Activated naive CD8-positive, alpha-beta T cell treated with anti-CD3 and anti-CD28 coated beads, Interleukin-2, amount 10 ng/mL, durations not matched to agents 7 days and 5 days (primary cell): ENCODE results near the gene CLASP2. TPM values are rescaled to one million over a fixed set of nuclear protein-coding genes. Genes with fewer than 3 reads are reported as not detected.
A peak's percentile ranks its signal among the peaks of the same experiment; 100 is the strongest.
"Not testable (repeated sequence)": the region's sequence is repeated elsewhere in the genome, so short reads cannot be mapped to it uniquely, and the experiment has no call there.

Experiments used
- ATAC-seq: fragments of 150-1000 bp; cut with Tn5 transposase; one replicate; pipeline ENCODE4 v1.10.0; 2021; ENCODE audit warnings: low read depth, moderate library complexity
- POLR2A ChIA-PET: fragments of 350-600 bp; sonication (Branson Sonifier 250); formaldehyde crosslinking; loops from one replicate; lab custom pipeline; 2021; ENCODE audit warnings: antibody characterized with exemption; lab: Charles Lee
- DNase-seq: peaks from one replicate; pipeline ENCODE4 v3.0.0; 2021
- H3K27ac Mint-ChIP-seq: one replicate; pipeline ENCODE4 v1.8.0; 2022; ENCODE audit warnings: mild to moderate bottlenecking, mixed read lengths
- H3K27me3 Mint-ChIP-seq: one replicate; pipeline ENCODE4 v1.8.0; 2022; ENCODE audit warnings: mild to moderate bottlenecking, moderate library complexity, mixed read lengths
- H3K36me3 Mint-ChIP-seq: one replicate; pipeline ENCODE4 v1.8.0; 2021; ENCODE audit warnings: mild to moderate bottlenecking, mixed read lengths
- H3K4me1 Mint-ChIP-seq: one replicate; pipeline ENCODE4 v1.8.0; 2021; ENCODE audit warnings: mixed read lengths
- H3K4me3 Mint-ChIP-seq: one replicate; pipeline ENCODE4 v1.8.0; 2022; ENCODE audit warnings: mild to moderate bottlenecking, moderate library complexity, mixed read lengths
- H3K9me3 Mint-ChIP-seq: one replicate; pipeline ENCODE4 v1.8.0; 2021; ENCODE audit warnings: mixed read lengths
- total RNA-seq, 2 experiments: library from RNA; stranded (reverse); gene quantifications; one replicate each; pipeline ENCODE4 v1.2.3, GENCODE V29; 2021

CLASP2 gene
- total RNA-seq, result 10 to 100 TPM; 47.6 to 49.4 TPM

- H3K36me3 Mint-ChIP-seq, result peaks cover 4% of the 10 kb centered on the region
- peak within 1 kb of the TSS; percentile 88 for H3K4me3 Mint-ChIP-seq
- ATAC-seq, result peak; percentile 90
- POLR2A ChIA-PET, result interaction anchor here (1.2 to 1.8 kb wide), 2 partner anchors 58 to 277 kb away, joined by 3 to 7 read pairs; no protein-coding TSS in a partner anchor
- no peaks in the 10 kb centered on the region for H3K27me3 Mint-ChIP-seq
- peak within 1 kb of the TSS; percentile 90 for H3K27ac Mint-ChIP-seq
- DNase-seq, result peak; percentile 89
- no peaks in the 10 kb centered on the region for H3K9me3 Mint-ChIP-seq
- H3K4me1 Mint-ChIP-seq, result peaks cover 8% of the 10 kb centered on the region
These were observed at the start of gene CLASP2 for GRCh38 chr3:33717866-33718594. Gene CLASP2 (minus strand): TSS chr3:33718254. CDS start chr3:33718002, 252 bp downstream.

- H3K9me3 Mint-ChIP-seq, result peaks cover 15% of the 10 kb centered on the region
- POLR2A ChIA-PET, result interaction anchor here (0.5 kb wide), 1 partner anchor 211 kb away, joined by 3 read pairs; no protein-coding TSS in a partner anchor
- no peaks in the 10 kb centered on the region for H3K4me1 Mint-ChIP-seq
- peaks cover 5% of the 10 kb centered on the region for H3K27me3 Mint-ChIP-seq
- no peak for DNase-seq
- no peak for ATAC-seq
- H3K36me3 Mint-ChIP-seq, result no peaks in the 10 kb centered on the region
- no peak overlapping the region for H3K27ac Mint-ChIP-seq
- no peak overlapping the region for H3K4me3 Mint-ChIP-seq
These were observed 40.8 kb upstream of the CLASP2 start for GRCh38 chr3:33758864-33759263.

GRCh38 chr3:33758281-33758680, 40.2 kb upstream of the CLASP2 start:
- Mint-ChIP-seq H3K4me1 (no peaks in the 10 kb centered on the region), H3K27ac (no peak overlapping the region)
- POLR2A ChIA-PET, result no interaction called here

GRCh38 chr3:33754391-33754790, 36.3 kb upstream of the CLASP2 start:
- POLR2A ChIA-PET, H3K4me3 Mint-ChIP-seq, ATAC-seq, H3K36me3 Mint-ChIP-seq, H3K4me1 Mint-ChIP-seq, DNase-seq, H3K27ac Mint-ChIP-seq, H3K27me3 Mint-ChIP-seq: not testable (repeated sequence)
- H3K9me3 Mint-ChIP-seq, result peaks cover 15% of the 10 kb centered on the region

More at GRCh38 chr3:33758281-33758680, 40.2 kb upstream of the CLASP2 start:
- Mint-ChIP-seq H3K36me3 (no peaks in the 10 kb centered on the region), H3K4me3 (no peak overlapping the region), H3K9me3 (peaks cover 15% of the 10 kb centered on the region), H3K27me3 (peaks cover 5% of the 10 kb centered on the region)
- DNase-seq (no peak), ATAC-seq (no peak)

GRCh38 chr3:33751336-33751735, 33.3 kb upstream of the CLASP2 start:
- H3K9me3 Mint-ChIP-seq, result peaks cover 12% of the 10 kb centered on the region
- peaks cover 5% of the 10 kb centered on the region for H3K27me3 Mint-ChIP-seq
- ATAC-seq (no peak), DNase-seq (no peak)
- H3K4me1 Mint-ChIP-seq, result peaks cover 2% of the 10 kb centered on the region
- no peaks in the 10 kb centered on the region for H3K36me3 Mint-ChIP-seq
- H3K4me3 Mint-ChIP-seq, result no peak overlapping the region
- H3K27ac Mint-ChIP-seq, result no peak overlapping the region
- POLR2A ChIA-PET, result no interaction called here

- H3K36me3 Mint-ChIP-seq, result no peaks in the 10 kb centered on the region
- POLR2A ChIA-PET, result no interaction called here
- H3K27ac Mint-ChIP-seq, result no peak overlapping the region
- peaks cover 5% of the 10 kb centered on the region for H3K27me3 Mint-ChIP-seq
- no peak for ATAC-seq
- H3K4me1 Mint-ChIP-seq, result peaks cover 2% of the 10 kb centered on the region
- H3K4me3 Mint-ChIP-seq, result no peak overlapping the region
- H3K9me3 Mint-ChIP-seq, result peaks cover 10% of the 10 kb centered on the region
- DNase-seq, result no peak
These were observed 32.1 kb upstream of the CLASP2 start for GRCh38 chr3:33750211-33750548.

- Mint-ChIP-seq H3K4me3 (no peak overlapping the region), H3K9me3 (peaks cover 6% of the 10 kb centered on the region), H3K4me1 (peaks cover 2% of the 10 kb centered on the region), H3K27me3 (peaks cover 4% of the 10 kb centered on the region), H3K36me3 (no peaks in the 10 kb centered on the region), H3K27ac (no peak overlapping the region)
- POLR2A ChIA-PET, result no interaction called here
- ATAC-seq, result no peak
- no peak for DNase-seq
These were observed 31.6 kb upstream of the CLASP2 start for GRCh38 chr3:33749546-33750210.

- ATAC-seq (no peak), DNase-seq (no peak)
- Mint-ChIP-seq H3K4me1 (peaks cover 2% of the 10 kb centered on the region), H3K27me3 (peaks cover 8% of the 10 kb centered on the region), H3K4me3 (no peak overlapping the region), H3K36me3 (no peaks in the 10 kb centered on the region), H3K27ac (no peak overlapping the region), H3K9me3 (no peaks in the 10 kb centered on the region)
- POLR2A ChIA-PET, result no interaction called here
These were observed 28.5 kb upstream of the CLASP2 start for GRCh38 chr3:33746416-33747116.

GRCh38 chr3:33737146-33737545, 19.1 kb upstream of the CLASP2 start:
- Mint-ChIP-seq H3K4me1 (peaks cover 2% of the 10 kb centered on the region), H3K4me3 (no peak overlapping the region), H3K36me3 (peaks cover 3% of the 10 kb centered on the region), H3K9me3 (peaks cover 3% of the 10 kb centered on the region), H3K27me3 (peaks cover 23% of the 10 kb centered on the region), H3K27ac (no peak overlapping the region)
- ATAC-seq (no peak), DNase-seq (no peak)
- POLR2A ChIA-PET, result no interaction called here

- ATAC-seq (no peak), DNase-seq (no peak)
- no peak overlapping the region for H3K27ac Mint-ChIP-seq
- H3K27me3 Mint-ChIP-seq, result peaks cover 12% of the 10 kb centered on the region
- peaks cover 3% of the 10 kb centered on the region for H3K36me3 Mint-ChIP-seq
- H3K4me3 Mint-ChIP-seq, result no peak overlapping the region
- POLR2A ChIA-PET, result no interaction called here
- H3K9me3 Mint-ChIP-seq, result peaks cover 5% of the 10 kb centered on the region
- peaks cover 2% of the 10 kb centered on the region for H3K4me1 Mint-ChIP-seq
These were observed 14.3 kb upstream of the CLASP2 start for GRCh38 chr3:33732394-33732793.

- H3K4me3 Mint-ChIP-seq, result no peak overlapping the region
- peaks cover 3% of the 10 kb centered on the region for H3K36me3 Mint-ChIP-seq
- no peak overlapping the region for H3K27ac Mint-ChIP-seq
- POLR2A ChIA-PET, result no interaction called here
- ATAC-seq, result no peak
- H3K9me3 Mint-ChIP-seq, result peaks cover 5% of the 10 kb centered on the region
- H3K4me1 Mint-ChIP-seq, result no peaks in the 10 kb centered on the region
- H3K27me3 Mint-ChIP-seq, result peaks cover 4% of the 10 kb centered on the region
- no peak for DNase-seq
These were observed 11.9 kb upstream of the CLASP2 start for GRCh38 chr3:33729993-33730392.

- H3K27me3 Mint-ChIP-seq, result peaks cover 2% of the 10 kb centered on the region
- DNase-seq, result no peak
- H3K9me3 Mint-ChIP-seq, result no peaks in the 10 kb centered on the region
- no peak overlapping the region for H3K4me3 Mint-ChIP-seq
- H3K4me1 Mint-ChIP-seq, result no peaks in the 10 kb centered on the region
- ATAC-seq, result no peak
- H3K36me3 Mint-ChIP-seq, result no peaks in the 10 kb centered on the region
- no peak overlapping the region for H3K27ac Mint-ChIP-seq
- POLR2A ChIA-PET, result no interaction called here
These were observed 6.2 kb upstream of the CLASP2 start for GRCh38 chr3:33724256-33724655.

GRCh38 chr3:33722626-33723370, 4.7 kb upstream of the CLASP2 start:
- H3K9me3 Mint-ChIP-seq, result no peaks in the 10 kb centered on the region
- no peak overlapping the region for H3K4me3 Mint-ChIP-seq
- DNase-seq (no peak), ATAC-seq (no peak)
- H3K27ac Mint-ChIP-seq, result no peak overlapping the region
- H3K4me1 Mint-ChIP-seq, result no peaks in the 10 kb centered on the region
- peaks cover 2% of the 10 kb centered on the region for H3K27me3 Mint-ChIP-seq
- POLR2A ChIA-PET, result no interaction called here
- H3K36me3 Mint-ChIP-seq, result no peaks in the 10 kb centered on the region
